Glomerular visceral epithelial cell (primary cell): ENCODE results near the gene CLRN3.

Experiments used
- DNase-seq: peaks from one replicate; pipeline ENCODE4 v3.0.0-alpha.2; 2016; ENCODE audit errors: extremely low spot score

The CLRN3 gene

DNA sequence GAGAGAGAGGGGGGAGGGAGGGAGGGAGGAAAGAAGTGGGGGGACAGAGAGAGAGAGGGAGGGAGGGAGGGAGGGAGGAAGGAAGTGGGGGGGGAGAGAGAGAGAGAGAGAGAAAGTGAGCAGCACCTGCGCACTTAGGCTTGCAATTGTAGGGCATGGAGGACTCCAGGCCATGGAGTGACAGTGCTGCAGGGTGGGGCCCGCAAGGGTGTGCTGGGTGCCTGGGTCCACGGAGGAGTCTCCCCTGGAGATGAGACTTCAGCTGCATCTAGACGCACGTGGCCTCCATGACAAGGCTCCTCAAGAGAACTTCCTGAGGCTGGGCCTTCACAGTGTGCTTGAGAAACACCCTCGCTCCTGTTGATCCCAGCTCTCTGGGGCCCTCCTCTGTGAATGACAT is 44.5 kb downstream of the CLRN3 start:
- DNase-seq: no peak

DNA sequence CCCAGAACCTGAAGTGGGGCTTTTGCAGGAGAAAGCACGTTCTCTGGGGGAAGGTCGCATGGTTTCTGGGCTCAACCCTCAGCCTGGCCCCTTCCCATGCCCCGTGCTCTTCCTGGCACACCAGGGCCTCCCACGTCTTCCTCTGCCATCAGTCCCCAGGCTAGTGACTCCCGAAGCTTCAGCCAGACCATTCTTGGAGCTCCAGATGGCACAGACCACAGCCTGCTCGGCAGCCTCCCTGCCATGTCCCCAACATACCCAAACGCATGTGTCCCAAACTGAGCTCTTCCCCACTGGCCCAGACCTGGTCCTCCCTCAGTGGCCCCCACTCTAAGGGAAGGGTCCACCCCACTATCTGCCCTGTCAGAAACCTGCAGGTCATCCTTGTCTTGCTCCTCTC is 47.0 kb downstream of the CLRN3 start:
- DNase-seq: no peak

DNA sequence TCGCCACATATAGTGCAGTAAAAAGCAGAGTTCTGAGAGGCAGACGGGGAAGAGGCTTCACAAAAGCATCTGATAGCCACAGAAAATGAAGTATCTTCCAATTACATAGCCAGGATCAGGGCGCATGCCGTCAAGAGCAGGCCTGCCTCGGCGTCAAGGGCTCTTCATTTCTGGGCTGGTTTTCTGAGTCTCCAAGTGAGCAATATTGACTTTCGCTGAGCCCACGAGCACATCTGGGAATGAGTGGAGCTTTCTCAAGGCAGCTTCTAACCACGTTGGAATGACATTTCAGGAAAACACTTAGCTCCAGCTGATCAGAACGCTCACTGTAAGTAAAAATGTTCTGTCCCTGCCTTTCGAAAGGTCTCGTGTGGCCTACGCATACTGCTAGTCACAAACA is 51.9 kb downstream of the CLRN3 start:
- no peak for DNase-seq

DNA sequence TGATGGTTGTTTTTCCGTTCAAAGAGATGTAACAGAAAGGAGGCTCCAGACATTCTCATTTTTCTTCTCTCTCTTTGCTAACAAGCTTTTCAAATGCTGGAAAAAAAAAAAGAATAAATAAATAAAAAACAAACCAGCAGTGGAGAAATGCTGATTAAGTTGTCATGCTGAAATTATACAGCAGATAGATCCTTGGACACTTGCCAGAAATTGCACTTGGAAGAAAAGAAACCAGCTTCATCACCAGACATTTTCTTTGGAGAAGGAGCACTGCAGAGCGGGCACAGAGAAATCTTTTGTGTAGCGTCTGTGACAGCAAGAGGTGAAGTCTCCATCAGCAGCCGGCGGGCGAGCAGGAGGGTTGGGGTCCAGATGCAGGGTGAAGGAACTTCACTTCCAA is 55.8 kb downstream of the CLRN3 start:
- DNase-seq: no peak

DNA sequence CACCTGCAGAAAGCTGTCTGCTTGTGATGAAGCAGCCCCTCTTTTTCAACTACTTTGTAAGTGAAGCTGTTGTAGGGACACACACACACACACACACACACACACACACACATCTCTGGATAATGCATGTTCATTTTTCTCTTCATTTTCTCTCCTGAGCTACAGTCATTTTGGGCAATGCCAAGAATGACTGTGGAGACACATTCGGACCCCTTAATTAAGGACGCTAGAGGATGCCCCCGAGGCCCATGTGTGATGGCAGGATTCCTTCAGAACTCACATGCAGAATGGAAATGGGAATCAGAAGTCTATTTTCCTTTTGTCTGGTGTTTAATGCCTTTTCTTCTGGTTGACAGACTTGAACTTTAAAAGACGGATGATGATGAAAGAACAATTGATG is 56.6 kb downstream of the CLRN3 start:
- DNase-seq: no peak

DNA sequence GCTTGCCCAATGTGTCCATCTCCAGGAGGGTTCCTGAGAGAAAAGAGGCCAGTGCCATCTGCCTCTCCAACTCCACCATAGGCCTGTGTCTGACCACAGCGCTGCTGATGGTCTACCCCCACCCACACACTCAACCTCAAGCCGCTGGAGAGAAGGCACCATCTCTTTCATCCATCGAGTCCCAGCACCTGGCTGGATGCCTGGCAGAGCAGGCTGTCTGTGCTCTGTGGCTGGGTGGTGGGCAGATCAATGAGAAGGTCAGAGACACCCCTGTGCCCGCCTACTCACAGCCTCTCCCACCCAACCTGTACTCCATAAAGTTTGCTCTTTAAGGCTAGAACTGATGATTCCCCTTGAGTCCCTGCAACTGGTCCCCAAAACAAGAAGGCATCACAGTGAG is 58.0 kb downstream of the CLRN3 start:
- no peak for DNase-seq

DNA sequence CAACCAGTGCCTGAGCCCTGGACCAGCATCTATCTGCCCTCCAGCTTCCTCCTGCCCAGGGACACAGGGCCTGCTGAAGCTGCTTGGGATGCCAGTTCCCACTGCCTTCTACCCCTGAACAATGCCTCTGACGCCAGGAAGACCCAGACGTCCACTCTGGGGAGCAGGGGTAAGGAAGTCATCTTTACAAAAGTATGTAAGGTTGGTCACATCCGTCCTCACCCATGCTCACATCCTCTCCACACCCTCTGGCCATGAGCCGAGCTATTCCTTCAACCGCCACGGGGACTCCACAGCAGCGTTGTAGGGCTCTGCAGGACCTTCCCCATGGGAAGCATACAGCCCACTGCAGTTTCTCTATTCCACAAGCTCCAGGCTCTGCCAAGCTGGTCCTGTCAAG is 58.5 kb downstream of the CLRN3 start:
- DNase-seq: no peak

DNA sequence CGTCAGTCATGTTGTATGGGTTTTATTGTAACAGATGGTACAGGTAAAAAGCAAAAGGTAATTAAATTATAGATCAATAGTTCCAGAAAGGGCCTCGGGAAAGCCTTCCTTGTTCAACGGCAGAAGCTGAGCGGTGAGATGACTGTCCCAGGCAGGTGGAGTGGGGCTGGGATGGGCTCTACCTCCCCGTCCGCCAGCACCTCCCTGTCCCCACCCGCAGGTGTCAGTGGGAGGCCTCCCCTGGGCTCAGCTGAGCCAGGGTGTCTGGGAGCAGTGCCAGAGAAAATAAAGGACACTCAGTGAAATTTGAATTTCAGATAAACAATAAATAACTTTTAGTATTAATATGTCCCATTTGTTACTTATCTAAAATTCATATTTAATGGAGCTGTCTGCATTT is 58.9 kb downstream of the CLRN3 start:
- DNase-seq: no peak

DNA sequence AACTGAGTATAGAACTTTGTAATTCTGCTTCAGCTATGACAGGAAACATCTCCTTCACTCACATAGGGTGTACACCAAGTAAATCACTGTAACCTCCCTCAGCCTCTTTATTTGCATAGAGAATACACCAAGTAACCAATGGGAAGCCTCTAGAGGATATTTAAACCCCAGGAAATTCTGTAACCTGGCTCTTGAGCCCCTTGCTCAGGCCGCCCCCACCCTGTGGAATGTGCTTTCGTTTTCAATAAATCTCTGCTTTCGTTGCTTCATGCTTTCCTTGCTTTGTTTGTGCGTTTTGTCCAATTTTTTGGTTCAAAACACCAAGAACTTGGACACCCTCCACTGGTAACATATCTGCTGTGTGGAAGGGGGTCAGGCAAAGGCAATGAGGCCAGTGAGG is 60.2 kb downstream of the CLRN3 start:
- DNase-seq: no peak

DNA sequence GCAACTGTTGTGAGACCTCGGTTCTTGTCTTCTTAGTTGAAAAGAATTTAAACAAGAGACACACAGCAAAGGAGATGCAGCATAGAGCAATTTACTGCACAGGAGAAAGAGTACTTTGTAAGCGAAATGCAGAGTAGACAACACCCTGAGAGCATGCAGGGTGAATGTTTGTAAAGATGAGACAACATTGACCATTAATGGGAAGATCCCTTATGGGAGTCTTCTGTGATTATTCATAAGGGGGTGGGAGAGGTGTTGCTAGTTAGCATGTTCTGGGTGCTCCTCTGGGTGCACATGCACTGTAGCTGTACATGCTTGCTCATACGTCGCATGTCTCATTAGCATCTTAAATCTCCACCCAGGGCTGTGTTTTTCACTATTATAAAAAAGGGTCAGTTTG is 62.3 kb downstream of the CLRN3 start:
- no peak for DNase-seq
